ENCODE measurements around the gene TRIM44. TPM values are rescaled to one million over a fixed set of nuclear protein-coding genes. Genes with fewer than 3 reads are reported as not detected.

The TRIM44 gene
- total RNA-seq, 1 donor = 21.2 TPM

DNA sequence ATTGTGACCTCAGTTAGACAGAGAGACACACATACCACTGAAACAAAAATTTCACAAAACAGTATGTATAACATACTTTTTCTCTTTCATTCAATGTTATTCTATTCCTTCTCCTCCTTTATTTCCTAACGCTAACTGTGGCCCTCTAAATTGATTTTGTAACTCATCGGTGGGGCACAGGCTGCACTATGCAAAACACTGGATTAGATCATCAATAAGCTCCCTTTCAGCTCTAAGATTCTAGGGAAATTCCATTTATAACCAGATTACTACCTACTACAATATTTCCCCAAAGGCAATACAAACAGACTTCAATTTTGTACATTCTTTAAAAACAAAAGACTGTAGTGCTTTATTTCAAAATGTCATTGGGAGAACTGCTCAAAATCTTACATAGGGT is 38.3 kb upstream of the TRIM44 start:
- Histone ChIP-seq H3K4me1 (ENCODE audit: insufficient read depth, low read length) (peaks cover 10% of the 10 kb centered on the region), H3K9me3 (ENCODE audit: low read depth, low read length) (no peaks in the 10 kb centered on the region), H3K4me3 (ENCODE audit: low read length) (no peak overlapping the region), H3K27me3 (ENCODE audit: insufficient read depth, low read length) (peaks cover 81% of the 10 kb centered on the region)

DNA sequence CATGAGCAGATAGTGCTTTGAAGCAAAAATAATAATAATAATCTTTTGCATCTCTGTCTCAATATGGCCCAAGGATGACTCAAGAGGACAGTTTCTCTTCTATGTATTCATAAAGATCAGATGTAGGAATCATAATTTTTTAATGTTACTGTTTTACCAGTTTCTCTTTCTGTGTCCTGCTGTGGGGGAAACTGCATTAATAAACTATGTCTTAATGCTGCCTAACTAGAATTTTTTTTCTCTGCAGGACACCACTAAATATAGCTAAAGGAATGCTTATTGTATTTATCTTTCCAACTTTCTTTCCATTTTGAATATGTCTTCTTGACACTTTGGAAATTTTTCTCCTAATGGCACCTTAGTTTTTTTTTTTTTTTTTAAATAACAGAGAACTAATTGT is 37.8 kb upstream of the TRIM44 start:
- peaks cover 81% of the 10 kb centered on the region for H3K27me3 ChIP-seq (ENCODE audit: insufficient read depth, low read length)
- H3K4me1 ChIP-seq (ENCODE audit: insufficient read depth, low read length) = peaks cover 5% of the 10 kb centered on the region
- no peak overlapping the region for H3K4me3 ChIP-seq (ENCODE audit: low read length)
- no peaks in the 10 kb centered on the region for H3K9me3 ChIP-seq (ENCODE audit: low read depth, low read length)

DNA sequence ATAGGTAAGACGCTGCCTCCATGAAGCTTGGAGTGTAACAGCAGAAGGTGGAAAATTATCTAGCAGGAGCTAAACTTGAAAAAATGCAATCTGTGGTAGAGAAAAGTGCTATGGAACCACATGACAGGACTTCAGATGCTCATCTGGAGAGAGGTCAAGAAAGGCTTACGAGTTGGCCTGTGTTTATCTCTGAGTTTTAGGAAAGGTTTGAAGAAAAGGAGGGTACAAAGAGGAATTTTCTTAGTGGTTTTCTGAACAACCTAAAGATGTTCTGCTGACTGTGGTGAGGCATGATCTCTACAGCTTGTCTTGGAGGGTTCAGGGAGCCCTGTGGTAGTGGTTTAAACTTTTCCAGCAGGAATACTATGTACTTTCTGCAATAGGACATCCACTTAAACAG is 36.1 kb upstream of the TRIM44 start:
- no peak overlapping the region for H3K4me3 ChIP-seq (ENCODE audit: low read length)
- H3K9me3 ChIP-seq (ENCODE audit: low read depth, low read length) = no peaks in the 10 kb centered on the region
- peaks cover 72% of the 10 kb centered on the region for H3K27me3 ChIP-seq (ENCODE audit: insufficient read depth, low read length)

DNA sequence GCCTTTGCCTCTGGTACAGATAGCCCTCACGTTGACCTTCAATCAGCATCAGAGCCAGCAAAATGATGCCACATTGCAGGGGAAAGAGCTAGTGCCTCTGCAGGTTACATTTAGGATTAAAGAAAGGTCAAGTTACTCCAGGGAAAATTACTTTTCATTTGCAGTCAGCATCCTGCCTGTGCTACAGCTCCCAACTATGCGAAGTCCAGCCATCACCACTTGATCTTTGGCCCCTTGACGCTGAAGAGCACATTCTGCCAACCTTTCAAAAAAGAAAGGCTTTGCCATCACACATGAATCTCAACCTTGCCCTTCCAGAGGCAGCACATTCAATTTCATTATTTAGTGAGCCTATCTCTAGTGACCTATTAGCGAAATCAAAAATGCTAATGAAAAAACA is 33.1 kb upstream of the TRIM44 start:
- Histone ChIP-seq H3K4me1 (ENCODE audit: insufficient read depth, low read length) (no peaks in the 10 kb centered on the region), H3K9me3 (ENCODE audit: low read depth, low read length) (no peaks in the 10 kb centered on the region), H3K4me3 (ENCODE audit: low read length) (no peak overlapping the region), H3K27me3 (ENCODE audit: insufficient read depth, low read length) (peaks cover 46% of the 10 kb centered on the region)

More for the DNA sequence above, 36.1 kb upstream of the TRIM44 start:
- H3K4me1 ChIP-seq (ENCODE audit: insufficient read depth, low read length) = no peaks in the 10 kb centered on the region

DNA sequence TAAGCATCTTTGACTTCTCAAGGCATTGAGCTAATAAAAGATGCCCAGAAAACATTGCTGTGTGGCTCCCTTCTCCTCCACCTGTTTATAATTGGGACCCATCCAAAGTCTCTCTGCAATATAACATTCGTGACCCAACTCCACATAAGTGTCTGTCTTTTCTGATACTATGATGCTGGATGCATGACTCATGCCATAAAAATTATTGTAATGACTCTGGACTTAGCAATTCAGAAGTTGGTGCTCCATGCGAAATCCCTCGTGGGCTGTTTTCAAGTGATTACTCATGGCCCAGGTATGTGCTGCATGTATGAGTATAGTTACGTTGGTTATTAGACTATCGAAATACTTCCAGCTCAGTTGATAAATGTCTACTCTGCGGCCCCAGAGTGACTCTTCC is 32.7 kb upstream of the TRIM44 start:
- peaks cover 43% of the 10 kb centered on the region for H3K27me3 ChIP-seq (ENCODE audit: insufficient read depth, low read length)

DNA sequence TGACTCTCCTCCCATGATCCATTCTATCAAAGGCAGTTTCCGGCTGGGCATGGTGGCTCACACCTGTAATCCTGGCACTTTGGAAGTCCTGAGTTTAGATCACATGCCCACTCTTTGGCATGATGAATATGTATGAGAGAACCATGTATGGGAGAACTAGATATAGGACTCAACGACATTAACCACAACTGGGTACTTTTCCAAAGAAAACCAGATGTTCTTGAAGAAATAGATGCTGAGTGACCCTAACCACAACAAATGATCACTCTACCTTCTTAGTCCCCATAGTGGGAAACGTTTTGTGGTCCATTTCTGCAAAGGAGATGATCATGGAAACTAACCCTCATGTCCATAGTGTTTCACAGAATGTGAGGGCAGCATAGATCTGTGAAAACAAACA is 30.7 kb upstream of the TRIM44 start:
- Histone ChIP-seq H3K4me3 (ENCODE audit: low read length) (no peak overlapping the region), H3K4me1 (ENCODE audit: insufficient read depth, low read length) (no peaks in the 10 kb centered on the region), H3K9me3 (ENCODE audit: low read depth, low read length) (no peaks in the 10 kb centered on the region), H3K27me3 (ENCODE audit: insufficient read depth, low read length) (peaks cover 33% of the 10 kb centered on the region)

More for the DNA sequence above, 32.7 kb upstream of the TRIM44 start:
- Histone ChIP-seq H3K4me1 (ENCODE audit: insufficient read depth, low read length) (no peaks in the 10 kb centered on the region), H3K4me3 (ENCODE audit: low read length) (no peak overlapping the region), H3K9me3 (ENCODE audit: low read depth, low read length) (no peaks in the 10 kb centered on the region)

DNA sequence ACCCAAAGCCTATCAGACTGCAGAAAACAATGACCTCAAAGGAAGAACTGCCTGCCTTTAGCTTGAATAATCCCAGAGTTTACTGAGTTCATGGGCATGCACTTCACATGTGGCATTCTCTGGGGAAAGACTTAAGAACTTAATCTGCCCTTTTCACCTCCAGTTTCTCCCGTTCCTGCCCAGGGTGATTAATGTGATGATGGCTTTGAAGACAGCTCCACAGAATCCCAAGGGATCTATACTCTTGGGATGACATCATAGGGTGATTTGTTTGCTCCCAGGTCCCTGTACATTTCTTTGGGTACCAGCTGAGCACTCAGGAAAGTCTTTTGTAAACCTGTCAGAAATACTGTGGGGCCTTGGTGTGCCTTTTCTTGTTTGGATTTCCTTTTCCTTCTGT is 30.3 kb upstream of the TRIM44 start:
- H3K9me3 ChIP-seq (ENCODE audit: low read depth, low read length) = no peaks in the 10 kb centered on the region
- H3K4me1 ChIP-seq (ENCODE audit: insufficient read depth, low read length) = no peaks in the 10 kb centered on the region
- H3K4me3 ChIP-seq (ENCODE audit: low read length) = no peak overlapping the region
- H3K27me3 ChIP-seq (ENCODE audit: insufficient read depth, low read length) = peaks cover 30% of the 10 kb centered on the region

DNA sequence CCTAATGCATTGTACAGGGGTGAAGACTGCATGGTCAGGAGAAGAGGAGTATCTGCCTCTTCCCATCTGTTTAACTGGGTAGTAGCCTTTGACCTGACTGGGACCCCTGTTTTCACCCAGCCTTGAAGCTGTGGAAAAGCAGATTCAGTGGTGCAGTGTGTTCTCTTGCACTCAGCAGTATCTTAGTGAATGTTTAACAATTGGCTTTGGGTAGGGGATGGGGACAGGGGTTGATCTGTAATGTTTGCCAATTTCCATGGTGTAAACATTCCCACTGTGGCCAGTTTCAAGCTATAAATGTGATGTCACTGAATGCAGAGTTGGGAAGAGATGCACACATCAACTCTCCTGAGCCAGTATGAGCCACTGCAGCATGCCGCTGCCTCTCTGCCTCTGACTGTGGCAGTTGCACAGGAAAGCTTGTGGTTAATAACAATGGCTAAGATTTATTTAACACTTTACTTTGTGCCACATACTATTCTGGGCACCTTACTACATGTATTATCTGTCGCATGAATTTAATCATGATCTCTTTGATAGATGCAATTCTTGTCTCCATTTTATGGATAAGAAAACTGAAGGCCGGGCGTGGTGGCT is 28.6 kb upstream of the TRIM44 start:
- Histone ChIP-seq H3K4me1 (ENCODE audit: insufficient read depth, low read length) (no peaks in the 10 kb centered on the region), H3K27me3 (ENCODE audit: insufficient read depth, low read length) (peaks cover 18% of the 10 kb centered on the region), H3K9me3 (ENCODE audit: low read depth, low read length) (no peaks in the 10 kb centered on the region), H3K4me3 (ENCODE audit: low read length) (no peak overlapping the region)

DNA sequence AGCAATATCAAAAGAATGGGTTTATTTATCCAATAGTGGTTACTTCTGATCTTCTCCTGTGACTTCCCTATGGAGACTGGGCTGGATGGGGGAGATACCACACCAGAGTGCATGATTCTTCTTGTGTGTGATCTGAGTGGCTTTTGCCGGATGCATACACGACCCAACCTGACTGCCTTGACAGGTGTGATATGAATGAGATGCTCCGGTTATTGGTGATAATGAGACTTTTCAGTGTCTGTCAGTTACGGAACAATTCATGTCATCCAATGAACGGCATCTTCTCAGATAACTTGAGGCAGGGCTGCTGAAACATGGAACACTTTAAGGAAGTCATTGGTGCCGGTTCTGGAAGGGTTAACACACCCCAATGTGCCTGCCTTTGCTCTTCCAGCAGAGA is 26.6 kb upstream of the TRIM44 start:
- H3K27me3 ChIP-seq (ENCODE audit: insufficient read depth, low read length) = peaks cover 5% of the 10 kb centered on the region
- no peaks in the 10 kb centered on the region for H3K4me1 ChIP-seq (ENCODE audit: insufficient read depth, low read length)
- no peaks in the 10 kb centered on the region for H3K9me3 ChIP-seq (ENCODE audit: low read depth, low read length)
- no peak overlapping the region for H3K4me3 ChIP-seq (ENCODE audit: low read length)

DNA sequence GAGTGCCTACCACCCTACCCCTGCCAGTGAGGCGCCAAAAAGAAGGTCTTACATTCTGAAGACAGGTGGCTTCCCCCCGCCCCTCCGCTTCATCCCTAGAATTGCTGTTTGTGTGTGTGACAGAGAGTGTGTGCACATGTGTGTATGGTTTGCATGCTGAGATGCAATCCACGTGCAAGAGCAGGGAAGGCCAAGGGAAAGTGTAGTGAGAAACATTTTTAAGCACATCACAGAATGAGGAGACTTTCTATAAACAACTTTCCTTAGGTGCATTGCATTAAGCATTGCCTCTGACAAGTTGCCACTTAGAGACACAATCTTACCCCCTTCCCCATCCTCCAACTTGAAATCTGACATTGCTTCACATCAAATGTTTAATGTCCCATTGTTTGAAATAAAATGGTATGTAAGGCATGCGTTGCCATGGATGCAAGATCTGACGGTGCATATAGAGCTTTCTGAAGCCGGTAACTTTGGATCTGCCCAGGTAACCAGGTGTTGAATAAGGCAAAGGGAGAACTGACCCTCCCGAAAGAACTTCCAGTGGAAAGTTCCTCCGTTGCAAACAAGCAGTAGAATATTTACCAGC is 22.9 kb upstream of the TRIM44 start:
- H3K4me1 ChIP-seq (ENCODE audit: insufficient read depth, low read length) = no peaks in the 10 kb centered on the region
- no peaks in the 10 kb centered on the region for H3K9me3 ChIP-seq (ENCODE audit: low read depth, low read length)
- H3K27me3 ChIP-seq (ENCODE audit: insufficient read depth, low read length) = no peaks in the 10 kb centered on the region
- no peak overlapping the region for H3K4me3 ChIP-seq (ENCODE audit: low read length)

DNA sequence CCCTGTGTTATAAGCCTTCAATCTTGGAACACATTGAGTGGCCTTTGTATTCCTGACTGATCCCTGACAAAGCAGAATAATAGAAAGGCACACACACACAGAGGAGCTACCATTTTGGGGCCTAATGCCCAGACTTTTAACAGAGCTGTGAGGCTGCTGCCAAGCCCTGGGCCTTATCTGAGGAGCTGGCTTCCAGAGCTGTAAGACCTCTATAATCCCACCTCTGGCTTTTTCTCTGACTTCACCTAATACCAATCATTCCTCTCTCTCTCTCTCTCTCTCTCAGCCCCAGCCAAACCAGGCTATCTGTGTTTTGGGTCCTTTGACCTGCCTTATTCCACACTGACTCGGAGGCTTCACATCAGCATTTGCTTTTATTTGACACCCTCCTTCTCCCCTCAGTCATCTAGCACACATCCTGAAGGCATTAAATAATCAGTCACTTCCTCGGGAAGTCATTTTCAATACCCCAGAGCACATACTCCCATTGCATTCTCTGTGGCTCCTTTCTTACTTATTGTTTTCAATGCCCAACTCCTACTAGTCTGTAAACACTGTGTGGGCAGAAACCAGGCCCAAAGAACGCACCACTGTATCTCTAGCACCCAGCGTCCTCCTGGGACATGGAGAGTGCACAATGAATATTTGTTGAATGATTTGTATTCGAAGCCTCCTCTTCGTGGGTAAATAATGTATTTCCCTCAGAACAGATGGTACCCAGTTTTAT is 21.2 kb upstream of the TRIM44 start:
- Histone ChIP-seq H3K4me3 (ENCODE audit: low read length) (no peak overlapping the region), H3K4me1 (ENCODE audit: insufficient read depth, low read length) (no peaks in the 10 kb centered on the region), H3K9me3 (ENCODE audit: low read depth, low read length) (no peaks in the 10 kb centered on the region), H3K27me3 (ENCODE audit: insufficient read depth, low read length) (peaks cover 7% of the 10 kb centered on the region)

DNA sequence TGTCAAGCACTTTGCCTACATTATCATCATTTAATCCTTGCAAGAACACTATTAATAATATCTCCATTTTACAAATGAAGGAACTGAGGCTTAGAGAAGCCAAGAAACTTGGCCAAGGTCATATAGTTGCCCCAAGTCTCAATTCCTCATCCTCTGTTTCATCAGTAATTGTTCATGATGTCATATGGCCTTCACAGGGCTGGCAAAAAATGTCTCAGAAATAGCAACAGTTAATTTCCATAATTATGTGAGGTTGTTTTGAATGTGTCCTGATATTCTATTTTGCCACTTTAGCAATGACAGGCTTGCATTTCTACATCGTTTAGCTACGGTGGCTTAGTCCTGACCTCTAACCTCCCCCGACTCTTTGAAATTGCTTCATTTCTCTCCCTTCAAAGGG is 20.6 kb upstream of the TRIM44 start:
- Histone ChIP-seq H3K4me1 (ENCODE audit: insufficient read depth, low read length) (no peaks in the 10 kb centered on the region), H3K4me3 (ENCODE audit: low read length) (no peak overlapping the region), H3K27me3 (ENCODE audit: insufficient read depth, low read length) (peaks cover 10% of the 10 kb centered on the region), H3K9me3 (ENCODE audit: low read depth, low read length) (no peaks in the 10 kb centered on the region)

DNA sequence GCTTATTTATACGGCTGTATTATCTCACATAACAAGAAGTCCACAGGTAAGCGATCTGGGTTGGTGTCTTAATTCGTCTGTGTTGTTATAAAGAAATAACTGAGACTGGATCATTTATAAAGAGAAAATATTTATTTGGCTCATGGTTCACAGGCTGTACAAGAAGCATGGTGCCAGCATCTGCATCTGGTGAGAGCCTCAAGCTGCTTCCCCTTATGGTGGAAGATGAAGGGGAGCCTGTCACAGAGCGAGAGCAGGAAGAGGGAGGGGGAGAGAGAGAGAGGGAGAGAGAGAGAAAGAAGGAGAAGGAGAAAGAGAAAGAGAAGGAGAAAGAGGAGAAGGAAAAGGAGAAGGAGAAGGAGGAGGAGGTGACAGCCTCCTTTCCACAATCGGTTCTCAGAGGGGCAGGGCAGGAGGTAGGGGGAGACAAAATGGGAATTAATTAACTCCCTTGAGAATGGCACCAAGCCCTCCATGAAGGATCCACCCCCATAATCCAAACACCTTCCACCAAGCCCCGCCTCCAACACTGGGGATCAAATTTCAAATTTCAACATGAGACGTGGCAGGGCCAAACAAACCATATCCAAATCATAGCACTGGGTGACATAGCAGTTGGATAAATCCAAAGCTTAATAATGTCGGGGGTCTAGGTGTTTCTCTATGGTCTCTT is 15.0 kb upstream of the TRIM44 start:
- H3K4me3 ChIP-seq (ENCODE audit: low read length) = no peak overlapping the region
- no peaks in the 10 kb centered on the region for H3K4me1 ChIP-seq (ENCODE audit: insufficient read depth, low read length)
- peaks cover 12% of the 10 kb centered on the region for H3K27me3 ChIP-seq (ENCODE audit: insufficient read depth, low read length)
- no peaks in the 10 kb centered on the region for H3K9me3 ChIP-seq (ENCODE audit: low read depth, low read length)

DNA sequence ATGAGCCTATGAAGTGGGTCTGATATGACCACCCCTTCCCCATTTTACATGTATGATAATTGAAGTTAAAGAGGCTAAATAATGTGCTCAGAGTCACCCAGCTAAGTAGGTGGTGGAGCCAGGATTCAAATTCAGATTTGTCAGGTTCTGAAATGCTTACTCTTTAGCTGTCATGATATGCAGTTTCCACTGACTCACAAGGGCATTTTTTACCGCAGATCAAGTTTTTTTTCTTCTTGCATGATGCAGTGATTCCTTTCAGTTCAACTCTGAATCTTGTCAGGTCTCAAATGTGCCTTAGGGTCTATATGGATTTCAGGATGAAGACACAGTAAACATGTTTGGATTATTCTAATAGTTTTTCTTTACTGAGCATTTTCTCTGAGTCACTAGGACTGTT is 12.6 kb upstream of the TRIM44 start:
- Histone ChIP-seq H3K4me3 (ENCODE audit: low read length) (no peak overlapping the region), H3K27me3 (ENCODE audit: insufficient read depth, low read length) (peaks cover 18% of the 10 kb centered on the region), H3K9me3 (ENCODE audit: low read depth, low read length) (no peaks in the 10 kb centered on the region), H3K4me1 (ENCODE audit: insufficient read depth, low read length) (no peaks in the 10 kb centered on the region)

DNA sequence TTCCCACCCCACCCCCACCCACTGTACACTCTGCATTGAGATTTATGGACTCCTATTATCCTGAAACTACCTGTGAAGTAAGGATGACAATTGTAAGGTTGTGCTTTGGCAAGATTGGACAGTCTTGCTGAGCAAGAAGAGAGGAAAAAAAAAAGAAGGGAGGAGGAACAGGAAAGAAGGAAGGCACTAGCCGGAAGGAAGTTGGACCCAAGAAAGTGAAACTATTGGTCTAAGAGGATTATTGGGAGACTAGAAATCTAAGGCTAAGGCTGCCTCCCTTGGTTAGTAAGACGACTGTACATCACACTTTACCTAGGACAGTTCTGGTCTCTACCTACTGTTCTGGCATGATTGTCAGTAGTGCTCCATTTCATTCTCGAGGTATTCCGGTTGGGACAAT is 12.1 kb upstream of the TRIM44 start:
- no peaks in the 10 kb centered on the region for H3K9me3 ChIP-seq (ENCODE audit: low read depth, low read length)
- no peak overlapping the region for H3K4me3 ChIP-seq (ENCODE audit: low read length)
- H3K27me3 ChIP-seq (ENCODE audit: insufficient read depth, low read length) = peaks cover 15% of the 10 kb centered on the region
- H3K4me1 ChIP-seq (ENCODE audit: insufficient read depth, low read length) = no peaks in the 10 kb centered on the region

Data from mononuclear cell (primary cell).